Ramos (cell line): ENCODE data around the gene XKR8.

Source experiments
- in situ Hi-C: fragments of 300-500 bp; cut with MboI; formaldehyde crosslinking; loops from one replicate; pipeline ENCODE4 v1.14.3; 2022; ENCODE audit warnings: low sequenced_read_pairs; ENCODE audit not compliant: unreplicated experiment

XKR8 gene

GRCh38 chr1:27959792-27960603, at the start of gene XKR8:
Gene XKR8, plus strand, starts transcription at chr1:27959973. Its CDS starts 97 bp downstream, at chr1:27960070.
- in situ Hi-C loops: loop anchor here (10.0 kb wide), 1 partner anchor 285 kb away; the partner anchor contains the start of gene IFI6

GRCh38 chr1:27912429-27912828, 47.3 kb upstream of the XKR8 start:
- in situ Hi-C loops: no loop called here

GRCh38 chr1:27915082-27915575, 44.6 kb upstream of the XKR8 start:
- in situ Hi-C loops: no loop called here

- in situ Hi-C loops: no loop called here
Observed at GRCh38 chr1:27922272-27922671, 37.5 kb upstream of the XKR8 start.

GRCh38 chr1:27928216-27928954, 31.4 kb upstream of the XKR8 start:
- in situ Hi-C loops: no loop called here

- in situ Hi-C loops: no loop called here
Observed at GRCh38 chr1:27931184-27931583, 28.6 kb upstream of the XKR8 start.

GRCh38 chr1:27931759-27932158, 28.0 kb upstream of the XKR8 start:
- in situ Hi-C loops: no loop called here

GRCh38 chr1:27934818-27935549, 24.8 kb upstream of the XKR8 start, which contains the start of gene SMPDL3B:
Gene SMPDL3B, plus strand, starts transcription at chr1:27935000. Its CDS starts 184 bp downstream, at chr1:27935184.
- in situ Hi-C loops: no loop called here

GRCh38 chr1:27935721-27936120, 24.1 kb upstream of the XKR8 start:
- in situ Hi-C loops: no loop called here

- in situ Hi-C loops: no loop called here
Observed at GRCh38 chr1:27936370-27936769, 23.4 kb upstream of the XKR8 start.

GRCh38 chr1:27937524-27937836, 22.3 kb upstream of the XKR8 start:
- in situ Hi-C loops: no loop called here

GRCh38 chr1:27938488-27938887, 21.3 kb upstream of the XKR8 start:
- in situ Hi-C loops: no loop called here

- in situ Hi-C loops: no loop called here
Observed at GRCh38 chr1:27940297-27940696, 19.5 kb upstream of the XKR8 start.

- in situ Hi-C loops: no loop called here
Observed at GRCh38 chr1:27940870-27941560, 18.8 kb upstream of the XKR8 start.

GRCh38 chr1:27941671-27942540, 17.9 kb upstream of the XKR8 start:
- in situ Hi-C loops: no loop called here

- in situ Hi-C loops: no loop called here
Observed at GRCh38 chr1:27945020-27945419, 14.8 kb upstream of the XKR8 start.

GRCh38 chr1:27949027-27949426, 10.7 kb upstream of the XKR8 start:
- in situ Hi-C loops: no loop called here

GRCh38 chr1:27951396-27951795, 8.4 kb upstream of the XKR8 start:
- in situ Hi-C loops: loop anchor here (10.0 kb wide), 1 partner anchor 277 kb away; the partner anchor contains the start of gene IFI6

- in situ Hi-C loops: loop anchor here (10.0 kb wide), 1 partner anchor 277 kb away; the partner anchor contains the start of gene IFI6
Observed at GRCh38 chr1:27952147-27952546, 7.6 kb upstream of the XKR8 start.
